ENCODE data around the gene TMED8.

GRCh38 chr14:77296155-77296554 is 80.7 kb downstream of the TMED8 start:
- TF ChIP-seq CTCF (conservative IDR thresholded peaks at IDR 0.05) (no peak), EZH2 (IDR thresholded peaks at IDR 0.05; ENCODE audit: low read depth) (no peak)

Measured in PC-9 (cell line).